Measurements from ENCODE around the gene PARN. TPM values are rescaled to one million over a fixed set of nuclear protein-coding genes. Genes with fewer than 3 reads are reported as not detected.

PARN gene
- total RNA-seq, 1 experiment from 2014 or later: 42.5 TPM

DNA sequence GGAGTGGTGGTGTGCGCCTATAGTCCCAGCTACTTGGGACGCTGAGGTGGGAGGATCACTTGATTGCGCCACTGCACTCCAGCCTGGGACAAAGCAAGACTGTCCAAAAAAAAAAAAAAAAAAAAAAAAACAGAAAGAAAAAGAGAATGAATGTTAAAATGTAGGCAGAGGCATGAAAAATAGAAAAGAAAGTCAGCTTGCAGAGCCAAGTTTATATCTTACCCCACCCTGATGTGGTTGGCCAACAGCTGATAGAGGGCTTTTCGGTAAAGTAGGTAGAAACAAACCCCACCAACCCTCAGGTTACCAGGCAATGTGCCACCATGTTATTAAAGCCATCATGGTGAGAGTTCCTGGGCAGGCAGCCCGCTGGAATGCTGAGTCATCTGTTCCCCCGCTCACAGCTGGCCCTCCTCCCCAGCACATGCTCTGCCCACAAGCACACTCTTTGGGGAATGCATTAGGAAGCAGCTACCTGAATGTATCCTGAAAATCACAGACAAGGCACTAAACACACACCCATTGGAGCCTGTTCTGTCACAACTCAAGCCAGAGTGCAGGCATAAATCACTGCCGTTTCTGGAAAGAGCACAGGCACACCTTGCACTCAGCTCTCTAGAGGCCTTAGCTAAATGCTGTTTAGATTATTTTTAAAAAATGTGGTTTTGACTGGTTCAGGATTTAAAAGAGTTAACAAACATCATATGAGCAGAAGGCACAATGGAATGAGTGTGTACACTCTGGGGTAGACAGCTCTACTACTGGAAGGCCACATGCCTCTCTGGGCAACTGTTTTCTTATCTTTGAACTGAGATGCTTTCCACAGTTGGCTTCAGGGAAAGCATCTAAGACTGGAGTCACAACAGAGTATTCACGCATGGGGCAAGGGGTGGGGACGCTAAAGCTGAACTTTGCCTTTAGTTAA, 128.5 kb downstream of the PARN start:
- DNase-seq (ENCODE audit: low read depth, low spot score): peak; percentile 67
- peak overlapping the region; percentile 49 for H3K9ac ChIP-seq (ENCODE audit: low read length)
- CTCF ChIA-PET: interaction anchor here (0.8 to 1.8 kb wide), 4 partner anchors 9 to 605 kb away, joined by 3 to 6 read pairs (median 3); no protein-coding TSS in a partner anchor
- no peaks in the 10 kb centered on the region for H3K36me3 ChIP-seq (ENCODE audit: control insufficient read depth in 1 of 2, insufficient read depth in 2 of 2, low read length in 2 of 2)
- H3K9me3 ChIP-seq (ENCODE audit: control insufficient read depth in 1 of 2, insufficient read depth in 1 of 2, low read depth in 1 of 2, low read length in 2 of 2): no peaks in the 10 kb centered on the region
- H4K20me1 ChIP-seq (ENCODE audit: insufficient read depth): no peaks in the 10 kb centered on the region
- peaks cover 55 to 61% of the 10 kb centered on the region in 2 experiments for H3K4me1 ChIP-seq (ENCODE audit: control insufficient read depth in 1 of 2, insufficient read depth in 2 of 2, low read length in 2 of 2)
- no peaks in the 10 kb centered on the region for H3K79me2 ChIP-seq (ENCODE audit: insufficient read depth, low read length)
- POLR2A ChIA-PET: interaction anchor here (0.7 to 2.1 kb wide), 3 partner anchors 9 to 92 kb away, joined by 3 to 7 read pairs (median 3); no protein-coding TSS in a partner anchor
- ATAC-seq: peak; percentile 85
- no peaks in the 10 kb centered on the region for H3K9me2 ChIP-seq (ENCODE audit: insufficient read depth)
- BruUV-seq (replicated peaks): no TSS peak
- no peak overlapping the region for H2AFZ ChIP-seq (ENCODE audit: low read depth, low read length, poor library complexity, severe bottlenecking)
- H3K4me2 ChIP-seq (ENCODE audit: low read length): peak overlapping the region; percentile 61
- no peaks in the 10 kb centered on the region for H3K27me3 ChIP-seq (ENCODE audit: insufficient read depth, low read length)
- RAD21 ChIA-PET (ENCODE audit: low non-redundant PET in 1 of 2, low total read pairs in 2 of 2, uncharacterized antibody in 2 of 2, unreplicated experiment in 2 of 2): interaction anchor here (0.6 to 1.2 kb wide), 3 partner anchors 13 to 582 kb away, joined by 3 to 6 read pairs (median 3); partner anchors contain the start of gene ERCC4 (in 1 of the 2)
- peak overlapping the region in 1 of 2 experiments; percentile 4; a peak in 1 of 4 replicates for H3K4me3 ChIP-seq (replicated peaks in 1 of 2; ENCODE audit: low read depth in 1 of 2, low read length in 2 of 2)
- intact Hi-C loops (cut with micrococcal nuclease): loop anchor here (5.0 kb wide), 1 partner anchor 104 kb away; no protein-coding TSS in a partner anchor
- peak overlapping the region; percentile 54 for H3K27ac ChIP-seq (ENCODE audit: low read depth, low read length)
- TF ChIP-seq SIN3A (IDR thresholded peaks at IDR 0.05; ENCODE audit: low read depth): peak; percentile 86
- TF ChIP-seq FOSL1 (IDR thresholded peaks at IDR 0.05; ENCODE audit: low read depth): peak; percentile 78
- TF ChIP-seq EZH2 (IDR thresholded peaks at IDR 0.05): no peak
- TF ChIP-seq POLR2AphosphoS5 (IDR thresholded peaks at IDR 0.05; ENCODE audit: low read depth, low read length): peak; percentile 58
- TF ChIP-seq, protein P1, sequence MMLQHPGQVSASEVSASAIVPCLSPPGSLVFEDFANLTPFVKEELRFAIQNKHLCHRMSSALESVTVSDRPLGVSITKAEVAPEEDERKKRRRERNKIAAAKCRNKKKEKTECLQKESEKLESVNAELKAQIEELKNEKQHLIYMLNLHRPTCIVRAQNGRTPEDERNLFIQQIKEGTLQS (IDR thresholded peaks at IDR 0.05): 0 out of 2 replicates have a peak, but pooled peaks have one; percentile 12
- TF ChIP-seq, protein P2, sequence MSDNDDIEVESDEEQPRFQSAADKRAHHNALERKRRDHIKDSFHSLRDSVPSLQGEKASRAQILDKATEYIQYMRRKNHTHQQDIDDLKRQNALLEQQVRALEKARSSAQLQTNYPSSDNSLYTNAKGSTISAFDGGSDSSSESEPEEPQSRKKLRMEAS (IDR thresholded peaks at IDR 0.05): peak; percentile 97
- peak; percentile 5; the same call in 1 of the 2 replicates for TF ChIP-seq RAD21 (IDR thresholded peaks at IDR 0.05; ENCODE audit: low read depth)
- no peak for TF ChIP-seq SRF (IDR thresholded peaks at IDR 0.05; ENCODE audit: low read depth)
- peak; percentile 90 for TF ChIP-seq JUND (IDR thresholded peaks at IDR 0.05)
- TF ChIP-seq POLR2A (IDR thresholded peaks at IDR 0.05; ENCODE audit: borderline replicate concordance, extremely low read depth, insufficient read depth, insufficient read length): no peak
- no peak for TF ChIP-seq ZNF274 (IDR thresholded peaks at IDR 0.05; ENCODE audit: low read depth, low read length)
- TF ChIP-seq CEBPB (IDR thresholded peaks at IDR 0.05; ENCODE audit: low read depth): peak; percentile 46; the same call in 1 of the 2 replicates
- peak; percentile 79 for TF ChIP-seq SP1 (IDR thresholded peaks at IDR 0.05; ENCODE audit: low read depth)
- TF ChIP-seq EZH2phosphoT487 (IDR thresholded peaks at IDR 0.05; ENCODE audit: borderline replicate concordance): no peak
- peak; percentile 76 for TF ChIP-seq YY1 (IDR thresholded peaks at IDR 0.05; ENCODE audit: extremely low read depth, insufficient replicate concordance, low read depth, low read length)
- TF ChIP-seq EGR1 (IDR thresholded peaks at IDR 0.05; ENCODE audit: low read depth): peak; percentile 59; the same call in 1 of the 2 replicates
- TF ChIP-seq CBX3 (IDR thresholded peaks at IDR 0.05; ENCODE audit: low read depth): peak; percentile 94
